IPS-NIHi11 (cell line): ENCODE measurements around the gene ZNF148.

Experiments
- DNase-seq: peaks from one replicate; pipeline ENCODE4 v3.0.0; 2012; ENCODE audit warnings: mixed read lengths, low spot score

Gene ZNF148

GRCh38 chr3:125219261-125219701 lies 155.8 kb downstream of the ZNF148 start:
- DNase-seq, result peak; percentile 25

DNA sequence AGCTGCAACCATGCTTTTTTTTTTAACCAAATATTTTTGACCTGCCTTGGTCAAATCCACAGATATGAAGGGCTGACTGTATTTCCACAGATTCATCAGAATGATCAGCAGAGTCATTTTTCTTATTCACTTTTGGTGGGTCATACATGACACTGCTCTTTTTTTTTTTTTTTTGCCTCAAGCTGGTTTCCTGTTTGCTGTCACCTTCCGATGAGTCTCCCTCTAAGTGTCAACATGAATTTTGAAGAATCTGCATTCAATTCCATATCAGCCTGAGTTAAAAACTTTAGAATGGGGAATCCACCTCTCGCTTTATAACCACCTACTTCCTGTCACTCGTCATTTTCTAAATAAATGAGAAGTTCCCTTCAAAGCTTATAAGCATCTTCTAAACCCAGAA lies 160.4 kb downstream of the ZNF148 start:
- DNase-seq, result no peak

- DNase-seq, result no peak
Observed at GRCh38 chr3:125213946-125214542, 161.1 kb downstream of the ZNF148 start.

DNA sequence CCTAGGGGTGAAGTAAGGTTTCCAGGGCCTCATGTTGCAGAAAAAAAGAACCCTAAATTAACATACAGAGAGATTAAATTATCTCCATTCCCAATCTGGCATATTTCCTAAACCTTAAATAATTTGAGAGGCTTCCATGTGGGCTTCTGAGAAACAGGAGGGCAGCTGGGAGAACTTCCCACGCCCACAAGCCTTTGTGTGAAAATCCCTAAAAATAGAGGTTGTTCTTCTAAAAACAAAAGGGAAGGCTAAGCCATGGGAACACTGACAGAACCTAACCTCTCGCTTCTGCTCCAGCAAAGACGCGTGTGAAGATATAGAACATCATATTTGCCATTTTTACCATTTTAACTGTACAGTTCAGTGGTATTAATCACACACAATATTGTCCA lies 161.8 kb downstream of the ZNF148 start:
- DNase-seq, result no peak

DNA sequence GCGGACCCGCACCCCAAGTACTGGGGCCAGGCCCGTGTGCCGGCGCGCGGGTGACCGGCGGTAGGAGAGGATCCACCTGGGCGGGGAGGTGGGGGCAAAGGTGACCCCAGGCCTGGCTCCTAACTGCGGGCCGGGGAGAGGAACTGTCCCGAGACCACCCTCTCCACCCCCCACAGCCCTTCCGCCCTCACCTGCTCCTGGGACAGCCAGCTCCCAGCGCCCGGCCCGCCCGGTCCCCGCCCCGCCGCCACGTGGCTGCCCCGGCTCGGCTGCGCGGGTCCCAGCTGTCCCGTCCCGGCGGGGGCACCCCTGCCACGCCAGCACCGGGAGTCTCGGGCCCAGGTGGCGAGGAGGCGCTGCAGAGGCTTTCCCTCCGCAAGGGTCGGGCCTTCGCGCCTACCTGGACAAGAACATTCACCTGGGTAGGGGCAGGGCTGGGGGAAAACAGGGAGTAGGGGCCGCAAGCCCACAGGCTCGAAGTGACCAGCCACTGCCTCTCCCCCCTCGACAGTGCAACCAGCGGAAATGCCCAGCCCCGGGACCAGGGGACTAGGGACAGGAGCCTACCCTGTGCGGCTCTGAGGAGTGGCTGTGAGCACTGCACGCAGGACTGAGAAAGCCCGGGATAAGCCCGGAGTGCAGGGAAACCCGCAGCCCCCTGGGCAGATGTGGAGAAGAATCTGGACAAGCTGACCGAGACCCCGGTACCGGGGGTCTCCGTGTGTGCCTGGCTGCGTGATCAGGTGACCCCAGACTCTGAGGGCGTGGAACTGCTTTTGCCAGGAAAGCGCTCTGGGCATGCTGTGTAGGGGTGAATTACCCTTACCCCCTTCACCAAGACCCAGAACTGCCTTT lies 162.4 kb downstream of the ZNF148 start, which contains the start of gene SLC12A8:
Gene SLC12A8, minus strand, starts transcription at position 240 of the 855 bp plus-strand sequence. CDS start 1,399 bp downstream, outside the sequence.
- DNase-seq, result peak; percentile 77

DNA sequence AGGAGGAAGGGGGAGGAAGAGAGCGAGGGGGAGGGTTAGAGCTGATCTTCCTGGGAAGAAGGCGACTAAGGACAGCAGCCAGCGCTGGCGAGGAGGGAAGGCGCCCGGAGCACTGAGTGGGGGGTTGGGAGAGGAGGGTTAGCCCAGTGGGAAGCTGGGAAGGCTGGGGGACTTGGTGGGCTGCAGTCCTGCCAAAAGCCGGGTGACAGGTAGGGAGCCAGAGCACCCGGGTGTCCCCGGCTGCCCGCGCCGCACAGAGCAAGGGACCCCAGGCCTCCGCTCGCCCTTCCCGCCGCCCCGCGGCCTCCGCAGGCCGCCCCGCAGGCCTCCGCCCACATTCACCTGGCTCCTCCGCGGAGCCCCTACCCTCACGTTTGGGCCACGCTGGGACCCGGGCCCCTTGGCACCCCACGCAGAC lies 163.0 kb downstream of the ZNF148 start:
- peak; percentile 66 for DNase-seq

- DNase-seq, result no peak
Observed at GRCh38 chr3:125211523-125212090, 163.5 kb downstream of the ZNF148 start.

DNA sequence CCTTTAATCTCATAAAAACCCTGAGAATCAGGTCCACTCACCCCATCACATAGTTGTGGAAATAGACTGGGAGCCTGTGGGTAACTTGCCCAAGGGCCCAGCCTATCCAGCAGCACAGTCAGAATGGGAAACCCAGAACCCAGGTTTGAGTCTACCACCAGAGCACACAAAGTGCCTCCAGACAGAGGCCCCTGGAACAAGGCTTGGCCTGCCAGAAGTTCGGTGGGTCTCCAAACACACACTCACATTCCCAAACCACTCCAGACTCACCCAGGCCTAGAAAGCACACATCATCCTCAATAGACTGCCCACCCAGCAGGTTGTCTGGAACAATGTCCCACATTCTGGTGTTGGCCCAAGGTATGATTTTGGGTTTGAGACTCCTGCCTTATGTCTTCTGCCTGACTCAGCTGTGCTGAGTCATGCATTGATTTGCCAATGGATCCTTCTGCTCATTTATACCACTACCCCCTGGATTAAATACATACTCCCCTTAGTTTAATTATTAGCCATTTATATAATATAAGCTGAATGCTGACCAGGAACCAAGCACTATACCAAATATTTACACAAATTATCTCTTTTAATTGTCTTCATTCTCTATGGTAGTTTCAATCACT lies 167.1 kb downstream of the ZNF148 start:
- DNase-seq, result no peak

DNA sequence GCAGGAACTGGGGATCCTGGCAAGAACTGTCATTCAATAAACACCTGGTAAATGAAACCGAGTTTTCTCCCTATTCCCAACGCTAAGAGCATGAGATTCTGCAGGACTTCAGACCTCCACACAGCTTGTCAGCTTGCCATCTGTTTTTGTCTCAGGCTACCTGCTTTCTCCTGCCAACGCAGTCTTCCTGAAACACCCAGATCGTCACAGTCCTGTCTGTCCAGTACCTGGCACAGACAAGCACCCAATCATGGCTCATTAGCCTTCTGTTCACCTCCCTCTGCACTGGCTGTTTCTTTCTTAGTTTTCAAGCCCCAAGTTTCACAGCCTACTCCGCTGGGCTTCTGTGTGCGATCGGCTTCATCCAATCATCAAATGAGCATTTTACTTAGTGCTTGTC lies 167.6 kb downstream of the ZNF148 start:
- DNase-seq, result no peak

DNA sequence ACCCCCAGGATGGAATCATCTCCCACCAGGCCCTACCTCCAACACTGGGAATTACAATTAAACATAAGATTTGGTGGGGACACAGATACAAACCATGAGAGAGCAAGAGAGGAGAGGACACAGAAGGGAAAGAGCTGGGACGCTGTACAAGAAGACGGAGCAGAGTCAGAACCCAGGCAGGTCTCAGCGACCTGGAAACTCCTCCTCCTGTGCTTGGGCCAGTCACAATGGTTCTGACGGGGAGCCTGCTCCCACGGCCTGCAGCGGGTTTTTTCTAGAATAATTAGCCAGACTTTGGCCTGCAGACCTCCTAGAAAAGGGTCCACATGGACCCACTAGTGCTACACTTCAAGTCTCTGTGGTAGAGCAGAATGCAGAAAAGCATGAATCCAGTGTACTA lies 168.2 kb downstream of the ZNF148 start:
- DNase-seq, result no peak

DNA sequence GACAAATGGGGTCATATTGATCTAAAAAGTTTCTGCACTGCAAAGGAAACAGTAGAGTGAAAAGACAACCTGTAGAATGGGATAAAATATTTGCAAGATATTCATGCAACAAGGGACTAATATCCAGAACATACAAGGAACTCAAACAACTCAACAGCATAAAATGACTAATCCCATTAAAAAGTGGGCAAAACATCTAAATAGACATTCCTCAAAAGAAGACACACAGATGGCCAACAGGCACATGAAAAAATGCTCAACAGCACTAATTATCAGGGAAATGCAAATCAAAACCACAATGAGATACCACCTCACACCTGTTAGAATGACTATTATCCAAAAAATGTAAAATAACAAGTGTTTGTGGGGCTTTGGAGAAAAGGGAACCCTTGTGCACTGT lies 171.4 kb downstream of the ZNF148 start:
- no peak for DNase-seq

DNA sequence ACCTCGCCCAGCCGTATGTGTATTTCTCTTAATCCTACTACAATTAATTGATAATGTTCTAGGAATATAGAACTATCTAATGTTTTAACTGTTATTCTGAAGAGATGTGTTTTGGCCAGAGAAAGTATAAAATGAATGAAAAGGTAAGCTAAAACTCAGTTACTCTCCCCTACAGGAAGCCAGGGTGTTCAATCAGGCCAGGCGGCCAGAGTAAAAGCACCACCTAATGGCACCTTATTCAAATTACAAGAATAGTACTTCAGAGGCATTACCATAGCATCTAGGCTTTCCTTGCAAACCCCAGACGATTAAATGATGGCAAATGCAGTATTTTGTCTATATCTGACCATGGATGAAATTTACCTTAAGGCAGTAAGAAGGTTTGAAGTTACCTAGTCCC lies 172.9 kb downstream of the ZNF148 start:
- peak; percentile 57 for DNase-seq

- DNase-seq, result no peak
Observed at GRCh38 chr3:125200731-125201139, 174.4 kb downstream of the ZNF148 start.

GRCh38 chr3:125194849-125195601 lies 180.1 kb downstream of the ZNF148 start:
- no peak for DNase-seq

DNA sequence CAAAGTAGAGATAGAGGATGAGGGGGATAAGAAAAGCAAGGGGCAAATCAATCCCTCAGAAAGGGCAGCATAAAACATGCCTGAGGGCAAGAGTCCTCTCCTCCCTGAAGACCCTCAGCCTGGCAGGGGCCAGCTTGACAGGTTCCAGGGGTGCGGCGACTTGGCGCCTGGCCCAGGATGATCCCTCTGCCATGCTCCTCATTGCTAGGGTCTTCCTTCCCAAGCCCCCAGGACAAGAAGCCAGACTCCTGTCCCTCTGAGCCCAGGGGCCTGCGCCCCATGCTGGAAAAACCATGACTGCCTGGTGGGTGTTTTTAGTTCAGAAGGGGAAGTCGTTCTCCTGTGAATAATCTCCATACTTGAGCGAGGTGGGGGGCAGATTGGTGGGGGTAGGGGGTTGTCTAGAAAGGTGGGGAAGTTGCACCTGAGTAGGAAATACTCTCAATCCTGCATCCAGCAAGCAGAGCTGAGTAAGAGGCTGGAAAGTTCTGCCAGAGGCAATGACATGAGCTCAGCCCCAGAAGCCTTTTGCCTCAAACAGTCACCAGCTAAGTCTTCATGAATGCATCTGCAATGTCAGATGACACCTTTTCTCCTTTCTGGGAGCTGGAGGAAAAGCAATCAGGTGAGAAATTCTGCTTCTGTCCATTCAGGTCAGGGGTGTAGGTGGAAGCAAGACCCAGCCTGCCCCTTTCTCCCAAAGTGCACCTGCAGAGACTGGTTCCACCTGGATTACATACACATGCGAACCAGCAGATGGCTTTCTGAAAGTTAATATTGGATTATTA lies 180.9 kb downstream of the ZNF148 start:
- DNase-seq, result no peak

- DNase-seq, result peak; percentile 55
Observed at GRCh38 chr3:125192190-125193035, 182.7 kb downstream of the ZNF148 start.

DNA sequence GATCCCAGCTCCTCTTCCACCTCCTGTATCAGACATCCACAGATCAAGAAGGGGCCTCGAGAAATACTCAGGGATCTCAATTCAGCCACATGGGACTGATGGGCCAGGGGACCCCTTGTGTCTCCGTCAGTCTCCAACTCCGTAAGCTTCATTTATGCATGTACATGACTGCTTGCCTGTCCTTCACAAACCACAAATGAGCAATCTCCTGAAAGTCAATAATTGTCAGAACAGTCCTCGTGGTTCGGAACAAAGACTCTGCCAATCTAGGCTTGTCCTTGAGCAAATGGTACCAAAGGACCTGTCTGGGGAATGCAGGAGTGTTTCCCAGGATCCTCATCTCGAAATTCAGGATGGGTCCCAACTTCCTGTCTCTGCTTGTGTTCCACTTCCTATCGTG lies 183.4 kb downstream of the ZNF148 start:
- no peak for DNase-seq

DNA sequence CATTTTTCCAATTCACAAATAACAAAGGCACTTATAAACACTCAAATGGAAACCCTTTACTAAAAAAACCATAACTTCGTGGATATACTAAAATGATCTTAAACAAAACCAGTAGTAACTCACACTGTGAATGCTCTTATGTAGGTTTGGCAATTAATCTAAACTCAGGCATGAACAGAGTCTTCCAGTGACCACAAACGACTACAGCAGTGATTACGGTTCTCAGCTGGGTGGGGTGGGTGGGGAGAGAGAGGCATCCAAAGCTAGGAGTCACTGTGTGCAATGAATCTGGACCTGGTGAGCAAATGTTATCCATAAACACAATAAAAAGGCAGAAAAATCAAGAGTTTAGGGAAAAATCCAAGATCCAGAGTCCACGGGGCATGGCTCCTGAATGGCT lies 183.9 kb downstream of the ZNF148 start:
- no peak for DNase-seq

- no peak for DNase-seq
Observed at GRCh38 chr3:125190786-125191185, 184.3 kb downstream of the ZNF148 start.
